Fibroblast of mammary gland (primary cell): ENCODE results near the gene QARS1.

Source experiments
- DNase-seq: peaks from one replicate; pipeline ENCODE4 v3.0.0-alpha.2; 2010; ENCODE audit warnings: low read depth
- H3K4me3 ChIP-seq: 2 replicates; pipeline ENCODE4 v1.5.1; 2011; ENCODE audit warnings: low read depth, mild to moderate bottlenecking, low read length, moderate library complexity; ENCODE audit not compliant: control insufficient read depth
- CTCF ChIP-seq: conservative IDR thresholded peaks from 2 replicates; pipeline ENCODE4 v1.5.1; 2011; ENCODE audit warnings: low read depth, low read length, inconsistent platforms; ENCODE audit not compliant: control insufficient read depth, insufficient read depth

Gene QARS1

DNA sequence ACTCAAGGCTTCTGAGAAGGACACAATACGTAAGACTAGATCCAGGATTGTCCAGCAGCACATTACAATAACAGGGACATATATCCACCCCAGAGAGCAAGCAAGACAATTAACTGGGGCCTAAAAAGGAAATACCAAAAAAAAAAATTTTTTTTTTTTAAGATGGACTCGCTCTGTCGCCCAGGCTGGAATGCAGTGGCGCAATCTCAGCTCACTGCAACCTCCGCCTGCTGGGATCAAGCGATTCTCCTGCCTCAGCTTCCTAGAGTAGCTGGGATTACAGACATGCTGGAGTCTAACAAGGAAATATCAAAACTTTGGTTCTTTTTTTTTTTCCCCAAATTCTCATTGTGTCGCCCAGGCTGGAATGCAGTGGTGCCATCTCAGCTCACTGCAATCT, 46.5 kb downstream of the QARS1 start:
- DNase-seq: no peak
- H3K4me3 ChIP-seq: no peak overlapping the region
- no peak for TF ChIP-seq CTCF

DNA sequence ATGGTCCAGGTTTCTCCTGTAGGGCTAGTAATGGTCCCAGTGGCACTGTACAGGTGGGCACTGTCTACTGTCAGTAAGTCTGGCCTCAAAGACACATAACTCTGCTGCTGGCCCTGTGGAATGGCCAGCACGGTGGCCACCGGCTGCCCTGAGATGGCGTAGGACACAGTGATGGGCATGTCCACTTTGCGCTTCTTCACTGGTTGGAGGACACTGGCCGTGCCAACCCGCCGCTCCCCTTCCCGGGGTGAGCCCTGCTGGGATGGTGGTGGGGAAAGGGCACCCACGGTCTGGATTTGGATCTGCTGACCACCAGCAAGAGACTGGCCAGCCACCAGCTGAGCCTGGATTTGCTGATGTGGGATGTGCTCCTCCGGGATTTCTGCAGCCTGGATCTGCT, 47.3 kb downstream of the QARS1 start:
- H3K4me3 ChIP-seq: no peak overlapping the region
- TF ChIP-seq CTCF: no peak
- no peak for DNase-seq

DNA sequence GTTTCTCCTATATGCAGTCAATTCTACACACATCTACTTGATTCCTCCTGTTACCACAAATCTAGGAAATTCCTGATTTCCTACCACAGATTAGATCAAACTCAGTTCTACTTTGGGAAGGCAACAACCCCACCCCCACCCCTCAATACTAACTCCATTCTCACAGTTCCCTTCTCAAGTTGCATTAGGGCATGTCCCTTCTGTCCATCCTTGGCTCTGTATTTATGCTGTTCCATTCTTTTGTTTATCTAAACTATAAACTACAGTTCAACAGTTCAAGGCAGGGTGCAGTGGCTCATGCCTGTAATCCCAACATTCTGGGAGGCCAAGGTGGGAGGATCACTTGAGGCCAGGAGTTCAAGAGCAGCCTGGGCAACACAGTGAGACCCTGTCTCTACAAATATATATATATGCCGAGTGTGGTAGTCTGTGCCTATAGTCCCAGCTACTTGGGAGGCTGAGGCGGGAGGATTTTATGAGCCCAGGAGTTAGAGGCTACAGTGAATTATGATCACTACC, 50.2 kb downstream of the QARS1 start:
- no peak for DNase-seq
- H3K4me3 ChIP-seq: no peak overlapping the region
- no peak for TF ChIP-seq CTCF

- no peak for TF ChIP-seq CTCF
- no peak overlapping the region for H3K4me3 ChIP-seq
- no peak for DNase-seq
Observed at GRCh38 chr3:49053543-49053942, 51.0 kb downstream of the QARS1 start.
